Activated CD8-positive, alpha-beta memory T cell treated with anti-CD3 and anti-CD28 coated beads, Interleukin-2, amount 10 ng/mL, durations not matched to agents 7 days and 5 days (primary cell): Measurements from ENCODE around the gene CTNNA1. TPM values are rescaled to one million over a fixed set of nuclear protein-coding genes. Genes with fewer than 3 reads are reported as not detected.

ENCODE experiments used
- ATAC-seq: fragments of 150-1000 bp; cut with Tn5 transposase; one replicate; pipeline ENCODE4 v1.10.0; 2021; ENCODE audit warnings: moderate library complexity
- CTCF ChIA-PET: fragments of 350-600 bp; sonication (Branson Sonifier 250); formaldehyde crosslinking; loops from one replicate; lab custom pipeline; 2021; ENCODE audit warnings: antibody characterized with exemption; lab: Charles Lee
- DNase-seq: peaks from one replicate; pipeline ENCODE4 v3.0.0-alpha.2; 2020
- H3K27ac Mint-ChIP-seq: one replicate; pipeline ENCODE4 v1.8.0; 2021; ENCODE audit warnings: mild to moderate bottlenecking, mixed read lengths
- H3K27me3 Mint-ChIP-seq: one replicate; pipeline ENCODE4 v1.8.0; 2021; ENCODE audit warnings: mixed read lengths
- H3K36me3 Mint-ChIP-seq: one replicate; pipeline ENCODE4 v1.8.0; 2021; ENCODE audit warnings: mild to moderate bottlenecking, mixed read lengths
- H3K4me1 Mint-ChIP-seq: one replicate; pipeline ENCODE4 v1.8.0; 2021; ENCODE audit warnings: mixed read lengths
- H3K4me3 Mint-ChIP-seq: one replicate; pipeline ENCODE4 v1.8.0; 2021; ENCODE audit warnings: mild to moderate bottlenecking, moderate library complexity, mixed read lengths
- H3K9me3 Mint-ChIP-seq: one replicate; pipeline ENCODE4 v1.8.0; 2022; ENCODE audit warnings: low read depth, mixed read lengths
- total RNA-seq, 2 experiments: library from RNA; stranded (reverse); gene quantifications; one replicate each; pipeline ENCODE4 v1.2.3, GENCODE V29; 2021

CTNNA1 gene
- total RNA-seq, 2 experiments from 2014 or later, result 62.0 to 89.8 TPM

GRCh38 chr5:138872841-138873465, 119.7 kb downstream of the CTNNA1 start:
- CTCF ChIA-PET, result interaction anchor here (0.6 kb wide), 1 partner anchor 168 kb away, joined by 3 read pairs; no protein-coding TSS in a partner anchor
- no peak for ATAC-seq
- H3K27ac Mint-ChIP-seq, result no peak overlapping the region
- peaks cover 3% of the 10 kb centered on the region for H3K36me3 Mint-ChIP-seq
- no peak for DNase-seq
- H3K4me1 Mint-ChIP-seq, result peaks cover 14% of the 10 kb centered on the region
- H3K4me3 Mint-ChIP-seq, result no peak overlapping the region
- no peaks in the 10 kb centered on the region for H3K9me3 Mint-ChIP-seq
- H3K27me3 Mint-ChIP-seq, result peaks cover 15% of the 10 kb centered on the region

DNA sequence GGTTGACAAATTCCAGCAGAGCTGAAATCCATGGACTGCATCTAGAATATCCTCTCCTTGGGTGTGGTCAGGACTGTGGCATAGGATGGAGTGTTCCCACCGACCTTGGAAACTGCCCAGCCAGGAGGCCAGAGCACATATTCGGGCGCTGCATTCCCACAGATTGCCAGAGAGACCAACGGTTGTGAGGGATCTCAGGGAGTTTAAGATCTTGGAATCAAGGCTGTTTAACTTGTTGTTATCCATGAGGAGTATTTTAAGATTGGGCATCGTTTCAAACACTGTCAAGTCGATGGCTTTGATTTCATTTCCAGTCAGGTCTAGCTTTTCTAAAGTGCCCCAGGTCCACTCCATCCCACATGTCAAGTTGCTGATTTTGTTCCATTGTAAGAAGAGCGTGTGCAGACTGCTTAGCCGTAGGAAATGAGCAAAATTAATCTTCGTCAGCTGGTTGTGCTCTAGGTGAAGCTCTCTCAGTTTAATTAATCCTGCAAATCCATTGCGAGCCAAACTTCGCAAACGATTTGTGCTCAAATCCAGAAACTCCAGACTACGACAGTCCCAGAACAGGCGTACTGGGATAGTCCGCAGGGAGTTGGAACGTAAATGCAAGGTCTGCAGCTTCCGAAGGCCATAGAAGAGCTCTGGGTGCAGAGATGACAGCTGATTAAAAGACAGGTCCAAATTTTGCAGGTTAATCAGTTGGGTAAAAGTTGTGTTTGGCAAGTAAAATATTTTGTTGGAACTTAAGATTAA, 120.4 kb downstream of the CTNNA1 start:
- no peak for ATAC-seq
- CTCF ChIA-PET, result interaction anchor here (0.6 kb wide), 2 partner anchors 17 to 169 kb away, joined by 3 read pairs; no protein-coding TSS in a partner anchor
- DNase-seq, result no peak
- Mint-ChIP-seq H3K9me3 (no peaks in the 10 kb centered on the region), H3K4me1 (peaks cover 14% of the 10 kb centered on the region), H3K27me3 (peaks cover 15% of the 10 kb centered on the region), H3K36me3 (peaks cover 3% of the 10 kb centered on the region), H3K4me3 (no peak overlapping the region), H3K27ac (no peak overlapping the region)

GRCh38 chr5:138874241-138874640, 121.0 kb downstream of the CTNNA1 start:
- H3K9me3 Mint-ChIP-seq, result no peaks in the 10 kb centered on the region
- CTCF ChIA-PET, result interaction anchor here (0.6 kb wide), 1 partner anchor 18 kb away, joined by 3 read pairs; no protein-coding TSS in a partner anchor
- DNase-seq (no peak), ATAC-seq (no peak)
- H3K27ac Mint-ChIP-seq, result no peak overlapping the region
- H3K27me3 Mint-ChIP-seq, result peaks cover 15% of the 10 kb centered on the region
- no peak overlapping the region for H3K4me3 Mint-ChIP-seq
- H3K4me1 Mint-ChIP-seq, result peaks cover 14% of the 10 kb centered on the region
- peaks cover 3% of the 10 kb centered on the region for H3K36me3 Mint-ChIP-seq

GRCh38 chr5:138874771-138875551, 121.7 kb downstream of the CTNNA1 start, which contains the start of gene LRRTM2:
TSS of gene LRRTM2 (minus strand) at chr5:138875335. CDS start at chr5:138874911, 424 bp downstream.
- Mint-ChIP-seq H3K27me3 (peaks cover 15% of the 10 kb centered on the region), H3K27ac (no peak within 1 kb of the TSS), H3K4me1 (peaks cover 13% of the 10 kb centered on the region), H3K36me3 (peaks cover 3% of the 10 kb centered on the region), H3K4me3 (no peak within 1 kb of the TSS), H3K9me3 (no peaks in the 10 kb centered on the region)
- CTCF ChIA-PET, result no interaction called here
- ATAC-seq (no peak), DNase-seq (no peak)

DNA sequence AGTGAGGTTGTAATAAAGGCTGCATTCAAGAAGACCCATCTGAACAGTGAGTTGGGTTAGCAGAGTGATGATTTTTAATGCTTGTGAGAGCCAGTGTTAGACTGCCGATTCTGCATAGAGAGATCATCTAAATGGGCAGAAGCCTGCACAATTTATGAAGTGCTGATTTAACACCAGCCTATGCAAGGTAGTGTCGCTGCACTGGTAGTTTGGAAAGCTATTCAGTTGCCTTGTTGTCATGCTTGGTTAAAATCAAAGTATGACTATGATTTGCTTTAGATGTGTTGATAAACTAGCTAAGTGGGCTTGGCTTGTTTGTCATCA, 122.3 kb downstream of the CTNNA1 start:
- ATAC-seq (no peak), DNase-seq (no peak)
- Mint-ChIP-seq H3K4me3 (no peak overlapping the region), H3K27me3 (peaks cover 13% of the 10 kb centered on the region), H3K27ac (no peak overlapping the region), H3K36me3 (peaks cover 3% of the 10 kb centered on the region), H3K9me3 (no peaks in the 10 kb centered on the region), H3K4me1 (peaks cover 9% of the 10 kb centered on the region)
- CTCF ChIA-PET, result no interaction called here

GRCh38 chr5:138875946-138876345, 122.7 kb downstream of the CTNNA1 start:
- H3K4me1 Mint-ChIP-seq, result peaks cover 6% of the 10 kb centered on the region
- ATAC-seq, result no peak
- peaks cover 3% of the 10 kb centered on the region for H3K36me3 Mint-ChIP-seq
- H3K27me3 Mint-ChIP-seq, result peaks cover 9% of the 10 kb centered on the region
- CTCF ChIA-PET, result no interaction called here
- no peak for DNase-seq
- H3K9me3 Mint-ChIP-seq, result no peaks in the 10 kb centered on the region
- H3K27ac Mint-ChIP-seq, result no peak overlapping the region
- H3K4me3 Mint-ChIP-seq, result no peak overlapping the region

GRCh38 chr5:138876811-138877210, 123.6 kb downstream of the CTNNA1 start:
- no peak overlapping the region for H3K4me3 Mint-ChIP-seq
- CTCF ChIA-PET, result no interaction called here
- H3K36me3 Mint-ChIP-seq, result peaks cover 3% of the 10 kb centered on the region
- H3K27me3 Mint-ChIP-seq, result peaks cover 3% of the 10 kb centered on the region
- no peak overlapping the region for H3K27ac Mint-ChIP-seq
- H3K4me1 Mint-ChIP-seq, result peaks cover under 1% of the 10 kb centered on the region
- ATAC-seq (no peak), DNase-seq (no peak)
- H3K9me3 Mint-ChIP-seq, result no peaks in the 10 kb centered on the region

DNA sequence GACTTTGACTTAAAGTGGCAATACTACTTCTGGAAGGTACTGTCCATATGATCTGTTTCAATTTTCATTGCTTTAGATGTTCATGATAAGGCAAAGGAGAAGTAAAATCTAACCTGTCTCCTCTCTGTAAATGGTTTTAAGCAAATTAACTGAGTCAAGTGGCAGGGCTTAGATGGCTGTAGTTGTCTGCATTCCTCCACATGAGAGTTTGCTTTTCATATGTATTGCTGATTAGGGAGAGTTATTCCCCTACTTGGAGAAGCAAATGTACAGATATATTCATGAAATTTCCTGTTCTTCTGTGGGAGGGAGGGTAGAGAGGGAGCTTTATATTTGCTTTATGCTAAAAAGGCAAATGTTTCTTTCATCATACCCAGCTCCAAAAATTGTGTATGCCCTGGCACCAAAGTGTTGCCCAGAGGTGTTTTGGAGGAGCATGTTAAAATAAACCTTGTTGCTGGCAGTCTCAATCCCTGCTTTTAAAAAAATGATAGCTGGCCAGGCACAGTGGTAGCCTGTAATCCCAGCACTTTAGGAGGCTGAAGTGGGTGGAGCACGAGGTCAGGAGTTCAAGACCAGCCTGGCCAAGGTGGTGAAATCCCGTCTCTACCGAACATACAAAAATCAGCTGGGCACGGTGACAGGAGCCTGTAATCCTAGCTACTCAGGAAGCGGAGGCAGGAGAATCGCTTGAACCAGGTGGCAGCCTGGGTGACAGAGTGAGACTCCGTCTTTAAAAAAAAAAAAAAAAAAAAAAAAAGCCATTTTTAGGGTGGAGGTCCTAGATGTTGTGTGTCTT, 125.4 kb downstream of the CTNNA1 start:
- Mint-ChIP-seq H3K27ac (no peak overlapping the region), H3K4me1 (no peaks in the 10 kb centered on the region), H3K36me3 (peaks cover 3% of the 10 kb centered on the region), H3K9me3 (no peaks in the 10 kb centered on the region), H3K4me3 (no peak overlapping the region), H3K27me3 (no peaks in the 10 kb centered on the region)
- no peak for DNase-seq
- ATAC-seq, result no peak
- CTCF ChIA-PET, result no interaction called here

DNA sequence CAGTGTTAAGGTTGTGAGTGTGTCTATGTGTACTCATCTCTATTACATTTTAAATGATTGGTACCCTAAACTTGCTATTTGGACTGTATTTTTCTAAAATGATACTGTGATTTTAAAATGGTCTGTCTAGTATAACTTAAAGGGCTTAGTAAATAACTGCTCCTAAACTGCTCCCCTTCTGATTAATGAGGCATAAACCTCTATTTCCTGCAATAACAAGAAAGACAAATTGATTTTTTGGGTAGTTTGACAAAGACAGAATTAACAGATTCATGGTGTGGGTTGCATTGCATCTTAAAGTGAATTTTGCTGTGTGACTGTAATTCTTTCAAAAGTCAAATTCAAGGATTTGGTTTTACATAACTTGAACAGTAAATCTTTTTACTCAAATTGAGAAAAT, 130.0 kb downstream of the CTNNA1 start:
- no peak overlapping the region for H3K27ac Mint-ChIP-seq
- DNase-seq, result no peak
- no peaks in the 10 kb centered on the region for H3K4me1 Mint-ChIP-seq
- CTCF ChIA-PET, result no interaction called here
- H3K9me3 Mint-ChIP-seq, result no peaks in the 10 kb centered on the region
- peaks cover 8% of the 10 kb centered on the region for H3K36me3 Mint-ChIP-seq
- ATAC-seq, result no peak
- H3K27me3 Mint-ChIP-seq, result no peaks in the 10 kb centered on the region
- no peak overlapping the region for H3K4me3 Mint-ChIP-seq

DNA sequence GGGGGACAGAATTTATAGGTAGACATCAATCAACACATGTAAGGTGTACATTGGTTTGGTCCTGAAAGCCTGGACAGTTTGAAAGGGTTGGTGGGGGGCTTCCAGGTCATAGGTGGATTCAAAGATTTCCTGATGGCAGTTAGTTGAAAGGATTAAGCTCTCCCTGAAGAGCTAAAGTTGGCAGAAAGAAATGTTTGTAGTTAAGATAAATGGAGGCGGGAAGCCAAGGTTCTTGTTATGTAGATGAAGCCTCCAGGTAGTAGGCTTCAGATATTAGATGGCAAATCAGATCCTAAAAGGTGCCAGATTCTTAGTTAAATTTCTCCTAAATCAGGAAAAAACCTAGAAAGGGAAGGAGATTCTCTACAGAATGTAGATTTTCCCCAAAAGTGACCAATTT, 130.9 kb downstream of the CTNNA1 start:
- peaks cover 15% of the 10 kb centered on the region for H3K36me3 Mint-ChIP-seq
- H3K9me3 Mint-ChIP-seq, result no peaks in the 10 kb centered on the region
- ATAC-seq (no peak), DNase-seq (no peak)
- H3K27me3 Mint-ChIP-seq, result no peaks in the 10 kb centered on the region
- no peak overlapping the region for H3K27ac Mint-ChIP-seq
- no peak overlapping the region for H3K4me3 Mint-ChIP-seq
- H3K4me1 Mint-ChIP-seq, result no peaks in the 10 kb centered on the region
- CTCF ChIA-PET, result no interaction called here

GRCh38 chr5:138884554-138884953, 131.3 kb downstream of the CTNNA1 start:
- CTCF ChIA-PET, result no interaction called here
- no peaks in the 10 kb centered on the region for H3K27me3 Mint-ChIP-seq
- peaks cover 16% of the 10 kb centered on the region for H3K36me3 Mint-ChIP-seq
- no peaks in the 10 kb centered on the region for H3K4me1 Mint-ChIP-seq
- no peak for ATAC-seq
- H3K27ac Mint-ChIP-seq, result no peak overlapping the region
- no peak for DNase-seq
- H3K9me3 Mint-ChIP-seq, result peaks cover under 1% of the 10 kb centered on the region
- no peak overlapping the region for H3K4me3 Mint-ChIP-seq

DNA sequence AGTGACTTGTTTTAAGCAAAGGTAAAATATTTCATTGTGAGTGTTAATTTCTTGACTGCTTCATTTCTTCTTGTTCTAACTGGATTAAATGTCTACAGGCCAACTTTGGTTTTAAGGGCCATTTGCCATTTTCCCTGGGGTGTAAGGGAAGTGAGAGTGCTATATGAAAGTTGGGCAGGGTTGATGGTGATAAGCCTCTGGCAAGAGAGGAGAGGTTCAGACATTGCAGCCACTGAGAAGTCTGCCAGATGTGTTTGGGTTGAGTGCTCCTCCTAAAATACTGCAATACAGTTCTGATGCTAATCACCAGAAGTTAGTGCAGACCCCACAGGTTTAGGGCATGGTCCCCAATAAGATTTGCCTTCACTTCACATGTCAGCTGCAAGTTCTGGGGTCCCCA, 136.8 kb downstream of the CTNNA1 start:
- H3K9me3 Mint-ChIP-seq, result peaks cover 12% of the 10 kb centered on the region
- H3K27me3 Mint-ChIP-seq, result no peaks in the 10 kb centered on the region
- ATAC-seq, result no peak
- CTCF ChIA-PET, result no interaction called here
- H3K36me3 Mint-ChIP-seq, result peaks cover 38% of the 10 kb centered on the region
- H3K27ac Mint-ChIP-seq, result no peak overlapping the region
- no peak for DNase-seq
- no peaks in the 10 kb centered on the region for H3K4me1 Mint-ChIP-seq
- no peak overlapping the region for H3K4me3 Mint-ChIP-seq

- no peak for DNase-seq
- Mint-ChIP-seq H3K4me1 (no peaks in the 10 kb centered on the region), H3K9me3 (peaks cover 12% of the 10 kb centered on the region), H3K27ac (no peak overlapping the region), H3K4me3 (no peak overlapping the region), H3K27me3 (no peaks in the 10 kb centered on the region), H3K36me3 (peaks cover 38% of the 10 kb centered on the region)
- CTCF ChIA-PET, result no interaction called here
- no peak for ATAC-seq
Measured at GRCh38 chr5:138890644-138891043, 137.4 kb downstream of the CTNNA1 start.
